Pancreas (tissue), 10 donors: Measurements from ENCODE around the gene FAM168A. TPM values are rescaled to one million over a fixed set of nuclear protein-coding genes. Genes with fewer than 3 reads are reported as not detected.

Experiments used
- ATAC-seq, 4 donors: fragments of 200-7000 bp; cut with Tn5 transposase; one replicate each; pipeline versions ENCODE4 v1.8.0 to v1.9.1; 2020; ENCODE audit warnings: mild to moderate bottlenecking in 4 of 4, moderate library complexity in 4 of 4
- DNase-seq, 6 donors: peaks; one replicate each; pipeline ENCODE4 v3.0.0-alpha.2; 2020
- FAIRE-seq: peaks from 2 replicates; lab custom pipeline; 2012; peaks lifted over from hg19 to GRCh38; lab: Jason Lieb, UNC
- H3K27ac ChIP-seq, 4 donors: fragments of 200-600 bp; sonication (generic); 1 replicate in 3 of 4; 2 replicates in 1 of 4; pipeline versions ENCODE4 v1.5.0 to v1.8.0; 2020
- H3K27me3 ChIP-seq, 4 donors: fragments of 200-600 bp; one replicate each; pipeline ENCODE4 v1.8.0; 2021
- H3K36me3 ChIP-seq, 3 donors: fragments of 200-600 bp; sonication (generic) in 1 of 3; one replicate each; pipeline versions ENCODE4 v1.5.0 to v1.8.0; 2020 to 2021
- H3K4me1 ChIP-seq, 3 donors: fragments of 200-600 bp; one replicate each; pipeline ENCODE4 v1.8.0; 2021
- H3K4me3 ChIP-seq, 4 donors: fragments of 200-600 bp; sonication (generic) in 2 of 4; one replicate each; pipeline versions ENCODE4 v1.5.0 to v1.8.0; 2020 to 2021
- H3K9me3 ChIP-seq, 4 donors: fragments of 200-600 bp; one replicate each; pipeline ENCODE4 v1.8.0; 2021
- CTCF ChIP-seq, 4 donors: fragments of 200-600 bp; sonication (generic) in 3 of 4; IDR thresholded peaks; one replicate each; pipeline versions ENCODE4 v1.5.0 to v1.8.0; 2021; ENCODE audit warnings: antibody characterized with exemption in 4 of 4
- WGBS, 2 donors: extraction: QIAGEN DNeasy Blood & Tissue Kit; methylation state at CpG; one replicate each; pipeline ENCODE4 v1.1.7; 2013; 5-methylcytosine and 5-hydroxymethylcytosine counted together
- intact Hi-C, 3 donors: fragments of 100-400 bp; cut with DNase I; formaldehyde crosslinking; loops; one replicate each; pipeline versions ENCODE4 v1.11.1 to v1.14.2; 2022
- polyA plus RNA-seq, 2 donors: library from polyadenylated mRNA; stranded (reverse); fragments of 200-250 nt; gene quantifications; one replicate each; pipeline ENCODE4 v1.2.3, GENCODE V29; 2013
- total RNA-seq, 6 donors: library from RNA; stranded (reverse); fragmentation: NEBNext Ultra II Directional in 4 of 6; extraction: Animal tissue kit (Norgen Biotek cat#: 25700) in 4 of 6; gene quantifications; one replicate each; pipeline versions ENCODE4 v1.2.1 to v1.2.4, GENCODE V29; 2021 to 2023
- donor health status: healthy with polysubstance abuse.
- donor health status: DM: no; HTN: no; CAD: no; lungs with moderate emphysema.
- donor health status: DM: no; HTN: no; CAD: no.
- donor health status: control.
- donor health status: control.
- donor health status: Bipolar disorder and iron deficiency.
- donor health status: DM: yes; HTN: yes; CAD: no.
- donor health status: DM: no; HTN: no; CAD: no.
- donor health status: DM: no; HTN: no; CAD: no.
- donor health status: DM: yes; HTN: yes; CAD: no.

FAM168A gene
- total and polyA plus RNA-seq, 8 donors = 4.9 to 22.5 (median 13.4) TPM

- Histone ChIP-seq H3K27ac (no peak overlapping the region), H3K4me1 (no peaks in the 10 kb centered on the region), H3K4me3 (no peak overlapping the region), H3K9me3 (no peaks in the 10 kb centered on the region), H3K36me3 (no peaks in the 10 kb centered on the region), H3K27me3 (no peaks in the 10 kb centered on the region)
- no peak for TF ChIP-seq CTCF (IDR thresholded peaks at IDR 0.05)
- intact Hi-C loops = no loop called here
- no peak for FAIRE-seq
- WGBS, 2 donors = 95 to 100% methylated on average over 1 of the region's 1 CpG
- ATAC-seq = no peak
- DNase-seq = no peak
Measured at GRCh38 chr11:73525611-73526010, 72.3 kb downstream of the FAM168A start.

GRCh38 chr11:73524774-73525173 lies 73.1 kb downstream of the FAM168A start:
- no peaks in the 10 kb centered on the region for H3K9me3 ChIP-seq
- no peak overlapping the region for H3K27ac ChIP-seq
- WGBS, 2 donors = 95 to 96% methylated on average over 4 of the region's 4 CpGs
- FAIRE-seq (no peak), DNase-seq (no peak), ATAC-seq (no peak)
- no peaks in the 10 kb centered on the region for H3K36me3 ChIP-seq
- intact Hi-C loops = no loop called here
- H3K4me1 ChIP-seq = no peaks in the 10 kb centered on the region
- H3K27me3 ChIP-seq = no peaks in the 10 kb centered on the region
- no peak overlapping the region for H3K4me3 ChIP-seq
- TF ChIP-seq CTCF (IDR thresholded peaks at IDR 0.05) = no peak

- Histone ChIP-seq H3K9me3 (no peaks in the 10 kb centered on the region), H3K27me3 (no peaks in the 10 kb centered on the region), H3K4me3 (no peak overlapping the region), H3K4me1 (no peaks in the 10 kb centered on the region), H3K36me3 (no peaks in the 10 kb centered on the region), H3K27ac (no peak overlapping the region)
- 64 to 71% methylated on average over 1 of the region's 1 CpG for WGBS, 2 donors
- TF ChIP-seq CTCF (IDR thresholded peaks at IDR 0.05) = no peak
- DNase-seq = no peak
- FAIRE-seq = no peak
- intact Hi-C loops = no loop called here
- no peak for ATAC-seq
Measured at GRCh38 chr11:73521621-73522020, 76.3 kb downstream of the FAM168A start.

- FAIRE-seq = no peak
- Histone ChIP-seq H3K36me3 (no peaks in the 10 kb centered on the region), H3K4me1 (no peaks in the 10 kb centered on the region), H3K4me3 (no peak overlapping the region), H3K27ac (no peak overlapping the region), H3K27me3 (no peaks in the 10 kb centered on the region), H3K9me3 (no peaks in the 10 kb centered on the region)
- DNase-seq = no peak
- no peak for TF ChIP-seq CTCF (IDR thresholded peaks at IDR 0.05)
- intact Hi-C loops = no loop called here
- no peak for ATAC-seq
- 56 to 60% methylated on average over 2 of the region's 2 CpGs for WGBS, 2 donors
Measured at GRCh38 chr11:73520353-73521061, 77.4 kb downstream of the FAM168A start.

GRCh38 chr11:73519266-73519665 lies 78.6 kb downstream of the FAM168A start:
- Histone ChIP-seq H3K9me3 (no peaks in the 10 kb centered on the region), H3K4me1 (no peaks in the 10 kb centered on the region), H3K27ac (no peak overlapping the region), H3K36me3 (no peaks in the 10 kb centered on the region), H3K4me3 (no peak overlapping the region), H3K27me3 (no peaks in the 10 kb centered on the region)
- no peak for TF ChIP-seq CTCF (IDR thresholded peaks at IDR 0.05)
- intact Hi-C loops = no loop called here
- ATAC-seq (no peak), FAIRE-seq (no peak), DNase-seq (no peak)
